GM19463 (cell line): ENCODE measurements around the gene TAF1A.

ENCODE experiments used
- ATAC-seq: cut with Tn5 transposase; IDR thresholded peaks from one replicate; pipeline ENCODE4 v1.9.1; 2021; ENCODE audit warnings: mild to moderate bottlenecking, moderate library complexity; ENCODE audit not compliant: unreplicated experiment

Gene TAF1A

GRCh38 chr1:222600281-222600680 is 10.5 kb upstream of the TAF1A start:
- no peak for ATAC-seq

- ATAC-seq, result no peak
Measured at GRCh38 chr1:222596696-222597095, 7.0 kb upstream of the TAF1A start.

GRCh38 chr1:222594789-222595188 is 5.1 kb upstream of the TAF1A start:
- ATAC-seq, result no peak

DNA sequence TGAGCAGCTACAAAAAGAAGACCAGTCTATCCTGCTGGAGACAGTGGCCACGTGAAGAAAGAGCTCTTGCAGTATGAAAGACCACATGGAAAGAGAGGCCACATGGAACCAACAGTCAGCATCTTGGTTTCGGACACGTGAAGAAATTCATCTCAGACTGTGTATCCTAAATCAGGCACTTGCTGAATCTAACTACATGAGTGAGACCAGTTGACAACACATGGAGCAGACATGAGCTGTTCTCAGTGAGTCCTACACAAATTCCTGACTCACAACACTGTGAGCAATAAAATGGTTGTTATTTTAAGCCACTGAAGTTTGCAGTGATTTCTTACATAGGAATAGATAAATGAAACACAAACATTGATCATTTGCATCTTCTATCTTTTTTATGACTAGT is 2.4 kb upstream of the TAF1A start:
- ATAC-seq, result no peak

DNA sequence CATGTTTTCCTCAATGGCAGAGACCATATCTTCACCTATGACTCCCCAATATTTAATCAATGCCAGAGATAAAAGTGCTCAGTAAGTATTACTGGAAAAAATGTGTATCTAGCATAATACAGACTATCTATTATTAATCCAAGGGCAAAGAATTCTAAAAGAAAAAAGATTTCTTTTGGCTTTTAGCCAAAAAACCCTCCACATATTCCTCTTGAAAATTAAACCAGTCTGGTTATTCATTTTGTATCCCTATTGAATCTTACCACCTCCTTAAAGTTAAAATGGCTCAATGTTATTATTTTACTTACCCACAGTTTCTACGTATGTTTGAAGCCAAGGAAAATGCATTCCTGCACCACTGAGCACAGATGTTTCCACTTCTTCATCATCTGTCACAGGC is 1.6 kb downstream of the TAF1A start:
- ATAC-seq, result no peak

DNA sequence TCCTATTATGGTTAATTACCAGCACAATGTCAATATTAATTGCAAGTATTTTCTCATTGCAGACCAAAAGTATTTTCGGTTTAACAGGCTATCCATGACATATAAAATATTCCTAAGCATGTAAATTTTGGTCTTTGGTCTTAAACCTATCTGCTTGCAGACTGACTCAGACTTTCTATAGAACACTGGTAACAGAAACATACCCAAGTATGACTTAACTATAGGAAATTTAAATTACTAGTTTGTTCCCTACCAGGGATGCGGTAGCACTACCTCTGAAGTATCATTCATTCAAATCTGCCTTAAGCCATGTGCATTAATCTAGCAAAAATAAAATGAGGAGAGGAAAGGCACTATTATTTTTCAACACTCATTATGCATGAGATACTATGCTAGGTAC is 2.9 kb downstream of the TAF1A start:
- ATAC-seq, result no peak

DNA sequence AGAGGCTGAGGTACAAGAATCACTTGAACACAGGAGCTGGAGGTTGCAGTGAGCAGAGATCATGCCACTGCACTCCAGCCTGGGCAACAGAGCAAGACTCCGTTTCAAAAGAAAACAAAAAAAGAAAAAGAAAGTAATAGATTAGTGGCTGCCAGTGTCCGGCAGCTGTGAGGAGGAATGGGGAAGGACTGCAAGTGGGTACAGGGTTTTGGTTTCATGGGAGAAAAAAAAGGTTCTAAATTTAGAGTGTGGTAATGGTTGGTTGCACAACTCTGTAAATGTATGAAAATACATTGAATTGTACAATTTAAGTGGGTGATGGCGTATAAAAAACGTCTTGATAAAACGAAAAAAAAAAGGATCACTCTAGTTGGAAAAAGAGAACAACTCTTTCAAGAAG is 6.7 kb downstream of the TAF1A start:
- ATAC-seq, result peak; percentile 81

DNA sequence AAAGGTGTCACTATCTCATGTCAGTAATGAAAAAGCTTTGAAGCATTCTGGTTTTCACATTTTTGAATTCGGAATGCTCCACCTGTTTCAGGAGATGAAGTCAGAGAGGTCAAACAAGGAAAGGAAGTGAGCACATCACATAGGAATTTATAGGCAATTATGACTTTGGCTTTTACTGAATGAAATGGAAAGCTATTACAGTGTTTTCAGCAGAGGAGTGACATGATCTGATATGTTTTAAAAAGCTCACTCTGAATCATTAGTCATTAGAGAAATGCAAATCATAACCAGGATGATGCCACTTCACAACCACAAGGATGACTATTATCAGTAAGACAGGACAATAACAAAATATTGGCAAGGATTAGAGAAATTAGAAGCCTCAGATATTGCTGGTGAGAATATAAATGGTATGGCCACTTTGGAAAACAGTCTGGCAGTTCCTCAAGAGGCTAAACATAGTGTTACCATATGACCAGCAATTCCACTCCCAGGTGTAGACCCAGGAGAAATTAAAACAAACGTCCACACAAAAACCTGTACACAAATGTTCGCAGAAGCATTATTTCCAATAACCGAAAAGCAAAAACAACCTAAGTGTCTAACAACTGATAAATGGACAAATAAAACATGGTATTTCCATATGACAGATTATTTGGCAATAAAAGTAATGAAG is 7.5 kb downstream of the TAF1A start:
- peak; percentile 59 for ATAC-seq

GRCh38 chr1:222579316-222579715 is 10.4 kb downstream of the TAF1A start:
- ATAC-seq, result no peak

GRCh38 chr1:222570837-222571236 is 18.9 kb downstream of the TAF1A start:
- no peak for ATAC-seq

DNA sequence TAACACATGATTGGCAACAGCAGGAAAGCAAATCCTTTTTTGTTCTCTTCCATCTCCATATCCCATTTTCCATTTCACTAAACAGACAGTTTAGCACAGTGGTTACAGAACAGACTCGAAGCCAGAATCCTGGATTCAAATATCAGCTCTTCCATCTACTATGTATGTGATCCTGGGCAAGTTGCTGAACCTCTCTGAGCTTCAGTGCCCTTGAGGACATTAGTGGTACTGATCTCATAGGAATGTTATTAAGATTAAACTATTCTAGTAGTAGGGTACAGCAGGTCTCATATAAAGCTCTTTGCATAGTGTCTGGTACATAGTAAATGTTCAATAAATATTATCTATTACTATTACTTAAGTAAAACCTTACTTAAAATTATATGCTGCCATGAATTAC is 28.1 kb downstream of the TAF1A start:
- ATAC-seq, result no peak

GRCh38 chr1:222557574-222557973 is 32.2 kb downstream of the TAF1A start:
- ATAC-seq, result no peak

- no peak for ATAC-seq
Measured at GRCh38 chr1:222557148-222557547, 32.6 kb downstream of the TAF1A start.

DNA sequence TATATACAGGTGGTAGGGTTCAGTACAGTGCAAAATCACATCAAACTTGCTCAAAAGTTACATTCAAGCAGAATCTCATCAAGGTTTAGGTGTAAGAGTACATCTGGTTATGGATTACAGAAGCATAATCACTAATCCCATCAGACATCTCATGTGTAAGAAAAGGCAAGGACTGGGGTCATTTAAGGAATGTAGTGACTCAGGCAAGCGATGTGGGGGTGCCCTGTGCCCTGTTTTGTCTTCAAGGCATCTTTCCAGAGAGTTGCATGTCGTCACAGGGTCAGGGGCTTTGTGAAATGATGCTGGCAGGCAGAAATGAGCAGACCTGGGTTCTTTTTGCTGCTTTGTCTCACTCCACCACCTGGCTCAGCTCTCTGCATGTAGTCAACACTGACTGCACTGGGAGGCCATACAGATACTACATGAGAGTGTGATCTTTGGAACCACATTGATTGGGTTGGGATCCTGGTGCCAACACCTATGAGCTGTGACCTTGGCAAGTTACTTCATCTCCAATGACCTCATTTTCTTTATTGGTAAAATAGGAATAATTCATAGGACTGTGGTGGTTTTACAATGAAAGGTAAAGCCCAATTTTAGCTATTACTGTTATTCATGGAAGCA is 33.6 kb downstream of the TAF1A start:
- no peak for ATAC-seq

DNA sequence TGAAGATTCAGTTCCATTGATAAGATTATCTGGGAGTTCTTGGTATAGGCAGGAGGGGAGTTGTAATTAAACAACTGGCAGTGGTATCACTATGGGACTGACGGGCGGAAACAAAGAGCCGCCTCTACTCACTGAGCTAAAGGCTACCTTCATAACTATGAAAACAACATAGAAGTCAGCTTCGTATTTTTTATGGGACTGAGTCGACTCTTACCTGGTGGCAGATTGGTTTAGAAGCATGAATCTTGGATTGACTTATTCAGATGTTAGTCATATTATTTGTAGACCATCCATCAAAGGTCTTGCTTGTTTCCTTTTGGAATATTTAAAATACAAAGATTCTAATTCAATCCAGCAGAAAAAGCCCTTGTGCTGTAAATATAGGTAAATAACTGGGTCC is 35.6 kb downstream of the TAF1A start:
- ATAC-seq, result no peak

GRCh38 chr1:222552882-222553281 is 36.9 kb downstream of the TAF1A start:
- ATAC-seq, result no peak

DNA sequence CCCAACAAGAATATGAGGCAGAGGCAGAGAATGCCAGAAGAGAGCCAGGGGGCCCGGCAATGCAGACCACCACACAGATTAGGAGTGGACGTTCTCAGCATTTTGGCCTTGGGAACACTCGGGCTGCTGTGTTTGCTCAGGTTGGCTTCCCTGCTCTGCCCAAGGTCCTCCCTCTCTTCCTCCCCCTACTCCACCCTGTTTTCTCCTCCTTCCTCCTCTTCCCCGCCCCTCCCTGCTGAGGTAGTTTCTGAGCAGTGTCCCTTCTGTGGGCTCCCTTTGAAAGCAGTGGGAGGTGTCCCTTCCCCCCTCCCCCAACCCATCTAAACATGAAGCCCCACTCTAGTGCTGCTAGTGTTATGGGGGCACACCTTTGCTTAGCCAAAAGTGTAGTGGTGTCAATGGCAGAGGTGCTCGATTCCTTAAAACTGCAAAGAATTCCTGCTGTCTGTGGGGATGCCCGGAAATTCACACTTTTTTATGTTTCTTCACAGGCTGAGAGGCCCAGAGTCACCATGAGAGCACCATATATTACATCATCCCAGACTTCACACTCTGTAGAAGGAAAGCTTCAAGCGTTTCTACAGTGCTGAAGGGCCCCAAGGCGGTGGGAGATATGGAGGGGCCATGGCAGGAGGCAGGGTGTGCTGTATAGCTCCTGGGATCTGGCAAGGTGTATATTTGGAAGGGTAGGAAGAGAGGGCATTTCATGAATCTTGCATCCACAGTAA is 41.6 kb downstream of the TAF1A start, which contains the start of gene HHIPL2:
HHIPL2 (minus strand) TSS at position 161 of the 728 bp plus-strand sequence; CDS start at position 101, 60 bp downstream.
- no peak for ATAC-seq

DNA sequence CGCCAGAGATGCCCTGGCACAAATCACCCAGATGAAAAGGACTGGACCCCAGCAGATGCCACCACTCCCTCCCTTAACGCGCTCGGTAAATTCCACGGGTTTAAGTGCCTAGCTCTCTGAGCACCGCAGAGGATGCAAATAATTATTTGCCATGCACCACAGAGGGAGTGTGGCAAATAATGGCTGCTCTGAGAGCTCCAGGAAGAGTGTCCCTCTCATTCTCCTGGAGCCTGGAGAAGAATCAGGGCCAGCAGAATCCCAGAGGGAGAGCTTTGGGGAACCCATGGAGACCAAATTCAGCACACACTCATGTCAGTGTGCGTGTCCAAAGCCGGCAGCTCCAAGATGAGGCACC is 42.5 kb downstream of the TAF1A start:
- no peak for ATAC-seq

DNA sequence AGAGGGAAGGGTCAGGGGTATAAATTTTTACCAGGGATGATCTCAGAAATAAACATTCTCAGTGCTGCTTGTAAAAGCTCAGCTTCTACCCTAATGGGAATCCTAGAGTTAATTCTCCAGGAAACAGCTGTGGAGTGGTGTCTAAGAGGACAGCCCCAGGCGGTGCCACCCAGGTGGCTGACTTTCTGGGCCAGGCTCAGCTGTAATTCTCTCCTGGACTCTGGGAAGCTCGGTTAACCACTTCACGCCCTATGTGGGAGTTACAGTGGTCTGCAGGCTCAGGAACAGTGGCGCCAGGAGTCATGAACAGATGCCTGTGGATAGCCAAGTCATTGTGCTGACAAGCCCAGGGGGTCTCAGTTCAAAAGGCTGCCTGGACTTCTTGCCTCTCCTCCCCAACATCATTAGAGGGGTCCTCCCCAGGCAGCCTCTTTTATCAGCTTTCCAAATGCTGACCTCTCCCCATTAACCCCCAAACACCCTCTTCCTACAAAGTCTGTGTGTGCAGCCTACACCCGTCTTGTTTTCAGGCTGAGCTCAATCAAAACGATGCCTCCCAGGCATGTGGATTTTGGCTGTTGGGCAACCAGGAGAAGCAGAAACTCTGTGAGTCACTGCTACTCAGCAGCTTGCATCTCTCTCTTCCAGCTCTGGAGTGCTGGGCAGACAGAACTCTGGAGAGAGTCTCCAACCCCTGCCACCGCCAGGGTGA is 43.0 kb downstream of the TAF1A start:
- no peak for ATAC-seq

- ATAC-seq, result no peak
Measured at GRCh38 chr1:222546091-222546490, 43.6 kb downstream of the TAF1A start.

DNA sequence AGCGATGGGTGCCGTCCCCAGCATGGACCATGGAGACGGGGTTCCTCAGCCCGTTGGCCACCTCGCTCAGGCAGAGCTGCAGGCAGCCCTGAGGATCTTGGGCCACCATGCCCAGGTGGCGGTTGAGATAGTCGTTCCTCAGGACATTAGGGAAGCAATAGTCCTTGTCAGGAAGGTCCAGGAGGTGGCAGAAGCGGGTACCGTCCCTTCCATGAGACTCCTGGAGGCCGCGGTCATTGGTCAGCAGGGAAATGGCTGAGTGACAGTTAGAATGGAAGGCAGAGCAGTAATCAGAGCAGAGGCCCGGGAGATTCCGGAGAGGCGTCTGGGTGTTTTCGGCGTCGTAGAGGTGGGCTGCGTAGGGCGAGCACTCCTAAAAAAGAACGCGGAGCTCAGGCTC is 45.9 kb downstream of the TAF1A start:
- ATAC-seq, result no peak

- no peak for ATAC-seq
Measured at GRCh38 chr1:222540598-222540995, 49.1 kb downstream of the TAF1A start.
